PC-9 (cell line): ENCODE measurements around the gene IP6K3.

Source experiments
- EZH2 ChIP-seq: fragments of 200-600 bp; sonication (generic); IDR thresholded peaks from 2 replicates; pipeline ENCODE4 v1.8.0; 2017; ENCODE audit warnings: antibody characterized with exemption, low read depth
- TF ChIP-seq, protein P1 (sequence below): fragments of 200-600 bp; sonication (generic); conservative IDR thresholded peaks from 2 replicates; pipeline ENCODE4 v1.6.1; 2017; ENCODE audit warnings: mixed run types, antibody characterized with exemption, mild to moderate bottlenecking, moderate library complexity

DNA sequence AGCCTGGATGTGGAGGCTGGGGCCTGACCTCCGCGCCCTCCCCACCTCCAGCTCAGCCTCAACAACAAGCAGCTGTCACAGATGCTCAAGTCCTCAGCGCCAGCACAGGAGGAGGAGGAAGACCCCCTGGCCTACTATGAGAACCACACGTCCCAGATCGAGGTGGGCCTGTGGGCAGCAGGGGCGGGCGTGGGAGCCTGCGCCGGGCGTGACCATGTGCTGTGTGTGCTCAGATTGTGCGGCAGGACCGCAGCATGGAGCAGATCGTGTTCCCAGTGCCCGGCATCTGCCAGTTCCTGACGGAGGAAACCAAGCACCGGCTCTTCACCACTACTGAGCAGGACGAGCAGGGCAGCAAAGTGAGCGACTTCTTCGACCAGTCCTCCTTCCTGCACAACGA is 58.7 kb downstream of the IP6K3 start:
- TF ChIP-seq EZH2: no peak
- TF ChIP-seq, protein P1, sequence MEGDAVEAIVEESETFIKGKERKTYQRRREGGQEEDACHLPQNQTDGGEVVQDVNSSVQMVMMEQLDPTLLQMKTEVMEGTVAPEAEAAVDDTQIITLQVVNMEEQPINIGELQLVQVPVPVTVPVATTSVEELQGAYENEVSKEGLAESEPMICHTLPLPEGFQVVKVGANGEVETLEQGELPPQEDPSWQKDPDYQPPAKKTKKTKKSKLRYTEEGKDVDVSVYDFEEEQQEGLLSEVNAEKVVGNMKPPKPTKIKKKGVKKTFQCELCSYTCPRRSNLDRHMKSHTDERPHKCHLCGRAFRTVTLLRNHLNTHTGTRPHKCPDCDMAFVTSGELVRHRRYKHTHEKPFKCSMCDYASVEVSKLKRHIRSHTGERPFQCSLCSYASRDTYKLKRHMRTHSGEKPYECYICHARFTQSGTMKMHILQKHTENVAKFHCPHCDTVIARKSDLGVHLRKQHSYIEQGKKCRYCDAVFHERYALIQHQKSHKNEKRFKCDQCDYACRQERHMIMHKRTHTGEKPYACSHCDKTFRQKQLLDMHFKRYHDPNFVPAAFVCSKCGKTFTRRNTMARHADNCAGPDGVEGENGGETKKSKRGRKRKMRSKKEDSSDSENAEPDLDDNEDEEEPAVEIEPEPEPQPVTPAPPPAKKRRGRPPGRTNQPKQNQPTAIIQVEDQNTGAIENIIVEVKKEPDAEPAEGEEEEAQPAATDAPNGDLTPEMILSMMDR: no peak
